Stimulated activated CD4-positive, alpha-beta T cell treated with anti-CD3 and anti-CD28 coated beads, Interleukin-15, amount 100 ng/mL, for 24 hours (primary cell): Measurements from ENCODE around the gene ZSCAN5C.
"Not testable (repeated sequence)": the region's sequence is repeated elsewhere in the genome, so short reads cannot be mapped to it uniquely, and the experiment has no call there.

Source experiments
- DNase-seq: peaks from one replicate; pipeline ENCODE4 v3.0.0-alpha.2; 2020

ZSCAN5C gene, protein sequence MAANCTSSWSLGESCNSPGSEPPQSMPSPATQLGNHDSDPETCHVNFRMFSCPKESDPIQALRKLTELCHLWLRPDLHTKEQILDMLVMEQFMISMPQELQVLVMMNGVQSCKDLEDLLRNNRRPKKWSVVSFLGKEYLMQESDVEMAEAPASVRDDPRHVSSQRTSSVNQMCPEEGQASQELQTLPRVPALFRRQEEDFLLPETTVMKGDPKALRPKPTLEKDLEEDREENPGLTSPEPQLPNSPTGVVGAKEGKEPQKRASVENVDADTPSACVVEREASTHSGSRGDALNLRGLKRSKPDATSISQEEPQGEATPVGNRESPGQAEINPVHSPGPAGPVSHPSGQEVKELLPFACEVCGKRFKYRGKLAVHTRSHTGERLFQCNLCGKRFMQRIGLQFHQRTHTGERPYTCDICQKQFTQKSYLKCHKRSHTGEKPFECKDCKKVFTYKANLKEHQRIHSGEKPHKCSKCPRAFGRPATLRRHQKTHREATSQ

DNA sequence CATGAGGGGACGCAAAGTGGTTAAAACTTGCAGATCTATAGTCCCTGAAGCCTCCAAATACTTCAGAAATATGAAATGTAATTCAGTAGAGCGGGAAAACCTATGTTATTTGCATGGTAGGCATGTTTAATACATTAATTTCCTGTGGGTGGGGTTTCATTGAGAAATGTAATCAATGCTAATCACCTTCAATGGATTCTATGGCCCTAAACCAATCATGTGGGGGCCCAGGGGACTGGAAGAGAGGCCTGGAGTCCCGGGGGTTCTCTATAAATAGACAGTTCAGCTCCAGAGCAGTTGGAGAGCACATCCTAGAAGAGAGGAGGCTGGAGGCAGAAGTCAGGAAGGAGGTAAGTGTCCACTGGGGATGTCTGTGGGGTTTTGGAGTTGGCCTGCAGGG is at the start of gene ZSCAN5C:
ZSCAN5C (plus strand) TSS at position 301 of the 400 bp plus-strand sequence. CDS start 3,641 bp downstream, outside the sequence.
- DNase-seq = no peak

DNA sequence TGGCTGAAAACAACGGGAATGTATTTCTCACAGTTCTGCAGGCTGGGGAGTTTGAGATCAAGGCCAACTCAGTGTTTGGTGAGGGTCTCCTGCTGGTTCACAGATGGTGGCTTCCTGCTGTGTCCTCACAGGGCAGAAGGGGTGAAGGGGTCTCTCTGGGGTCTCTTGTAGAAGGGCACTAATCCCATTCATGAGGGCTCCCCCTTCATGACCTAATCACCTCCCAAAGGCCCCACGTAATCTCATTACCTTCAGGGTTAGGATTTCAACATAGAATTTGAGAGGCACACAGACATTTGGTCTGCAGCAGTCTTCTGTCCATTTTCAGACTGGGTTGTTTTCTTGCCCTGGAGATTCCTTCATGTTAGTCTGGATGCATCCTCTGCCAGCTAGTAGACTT is 49.4 kb upstream of the ZSCAN5C start:
- no peak for DNase-seq

DNA sequence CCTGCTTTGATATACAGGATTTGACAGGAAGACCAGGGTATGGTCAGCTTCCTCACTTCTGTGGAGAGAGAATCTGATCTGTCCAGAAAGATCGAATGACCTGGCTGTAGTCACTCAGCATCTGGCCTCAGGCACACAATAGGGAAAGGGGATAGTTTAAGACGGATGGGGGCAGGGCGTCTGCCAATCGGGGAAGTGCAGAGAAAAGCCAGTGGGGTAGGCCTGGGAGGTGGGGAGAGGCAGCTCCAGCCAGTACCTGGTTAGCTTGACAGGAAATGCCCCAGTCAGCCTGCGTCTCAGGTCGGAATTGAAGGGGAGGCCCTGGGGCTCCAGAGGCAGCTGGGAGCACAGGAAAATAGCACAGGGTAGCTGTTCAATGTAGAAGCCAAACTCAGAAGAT is 48.6 kb upstream of the ZSCAN5C start:
- DNase-seq = no peak

DNA sequence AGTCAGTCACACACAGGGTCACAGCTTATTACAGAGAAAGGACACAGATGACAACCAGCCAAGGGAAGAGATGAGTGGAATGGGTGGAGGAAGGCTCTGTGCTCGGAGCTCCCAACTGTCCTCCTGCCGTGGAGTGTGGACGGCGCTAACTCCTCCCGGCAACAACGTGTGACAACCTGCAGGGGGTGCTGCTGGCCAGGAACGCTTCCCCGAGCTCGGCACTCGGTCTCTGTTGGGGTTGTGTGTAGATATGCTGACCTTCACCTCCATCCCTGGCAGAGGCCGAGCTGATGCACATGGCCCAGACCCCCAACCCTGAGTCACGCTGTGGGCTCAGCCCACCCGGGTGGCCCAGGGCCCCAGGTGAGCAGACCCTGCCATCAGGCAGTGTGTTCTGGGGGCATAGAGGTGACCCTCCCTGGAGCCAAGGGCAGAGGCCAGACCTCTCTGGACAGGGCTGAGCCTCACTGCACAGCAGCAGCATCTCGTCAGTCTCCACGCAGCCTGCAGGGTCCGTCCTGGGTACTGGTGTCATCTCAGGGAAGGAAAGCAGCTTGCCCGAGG is 46.9 kb upstream of the ZSCAN5C start:
- DNase-seq = peak; percentile 16

DNA sequence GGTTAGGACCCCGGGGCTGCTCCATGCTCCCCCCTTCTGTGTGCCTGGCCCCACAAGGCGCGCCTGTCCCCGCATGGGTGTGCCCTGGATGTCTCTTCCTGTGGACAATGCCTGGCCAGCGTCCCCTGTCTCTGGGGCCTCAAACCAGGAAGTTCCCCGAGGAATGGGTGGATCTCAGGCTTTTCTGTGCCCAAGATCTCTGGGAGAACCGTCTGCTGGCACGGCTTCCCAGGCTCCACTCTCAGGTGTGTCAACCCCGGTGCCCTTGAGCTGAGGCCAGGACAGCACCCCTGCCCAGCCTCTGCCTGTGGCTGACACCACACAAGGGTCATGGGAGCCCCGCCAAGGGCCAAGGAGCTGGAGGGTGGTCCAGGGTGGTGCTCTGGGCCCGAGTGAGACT is 45.3 kb upstream of the ZSCAN5C start:
- no peak for DNase-seq

DNA sequence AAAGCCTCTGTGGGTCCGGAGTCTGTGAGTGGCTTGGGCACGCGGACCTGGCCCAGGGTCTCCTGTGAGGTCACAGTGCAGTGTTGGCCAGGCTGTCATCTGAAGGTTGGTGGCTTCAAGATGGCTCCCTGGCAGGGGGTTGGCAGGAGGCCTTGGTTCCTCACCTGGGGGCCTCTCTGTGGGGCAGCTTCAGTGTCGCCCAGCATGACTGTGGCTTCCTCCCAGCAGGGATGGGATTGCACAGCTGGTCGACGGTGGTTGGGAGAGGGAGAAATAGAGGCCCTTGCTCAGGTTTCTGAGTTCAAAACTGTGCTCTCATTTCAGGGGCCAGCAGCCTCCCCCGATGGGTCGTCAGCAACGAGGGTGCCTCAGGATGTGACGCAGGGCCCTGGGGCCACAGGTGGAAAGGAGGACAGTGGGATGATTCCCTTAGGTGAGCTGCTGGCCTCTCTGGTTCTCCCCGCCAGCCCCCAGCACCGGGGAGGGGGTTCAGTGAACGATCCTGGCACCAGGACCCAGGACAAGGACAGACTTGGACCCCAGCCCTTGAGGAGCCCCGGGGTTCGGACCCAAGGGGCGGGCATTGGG is 43.8 kb upstream of the ZSCAN5C start:
- DNase-seq = no peak

DNA sequence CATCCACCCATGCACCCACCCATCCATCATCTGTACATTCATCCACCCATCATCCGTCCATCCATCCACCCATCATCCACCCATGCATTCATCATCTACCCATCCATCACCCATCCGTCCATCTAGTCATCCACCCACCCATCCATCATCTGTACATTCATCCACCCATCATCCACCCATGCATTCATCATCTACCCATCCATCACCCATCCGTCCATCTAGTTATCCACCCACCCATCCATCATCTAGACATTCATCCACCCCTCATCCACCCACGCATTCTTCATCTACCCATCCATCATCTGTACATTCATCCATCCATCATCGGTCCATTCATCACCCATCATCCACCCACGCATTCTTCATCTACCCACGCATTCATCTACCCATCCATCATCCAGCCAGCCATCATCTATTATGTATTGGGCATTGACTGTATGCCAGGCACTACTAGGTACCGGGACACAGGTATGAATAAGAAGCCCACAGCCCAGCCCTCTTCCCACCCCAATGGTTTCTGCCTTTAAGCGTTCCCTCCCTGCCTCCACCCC is 43.0 kb upstream of the ZSCAN5C start:
- no peak for DNase-seq

DNA sequence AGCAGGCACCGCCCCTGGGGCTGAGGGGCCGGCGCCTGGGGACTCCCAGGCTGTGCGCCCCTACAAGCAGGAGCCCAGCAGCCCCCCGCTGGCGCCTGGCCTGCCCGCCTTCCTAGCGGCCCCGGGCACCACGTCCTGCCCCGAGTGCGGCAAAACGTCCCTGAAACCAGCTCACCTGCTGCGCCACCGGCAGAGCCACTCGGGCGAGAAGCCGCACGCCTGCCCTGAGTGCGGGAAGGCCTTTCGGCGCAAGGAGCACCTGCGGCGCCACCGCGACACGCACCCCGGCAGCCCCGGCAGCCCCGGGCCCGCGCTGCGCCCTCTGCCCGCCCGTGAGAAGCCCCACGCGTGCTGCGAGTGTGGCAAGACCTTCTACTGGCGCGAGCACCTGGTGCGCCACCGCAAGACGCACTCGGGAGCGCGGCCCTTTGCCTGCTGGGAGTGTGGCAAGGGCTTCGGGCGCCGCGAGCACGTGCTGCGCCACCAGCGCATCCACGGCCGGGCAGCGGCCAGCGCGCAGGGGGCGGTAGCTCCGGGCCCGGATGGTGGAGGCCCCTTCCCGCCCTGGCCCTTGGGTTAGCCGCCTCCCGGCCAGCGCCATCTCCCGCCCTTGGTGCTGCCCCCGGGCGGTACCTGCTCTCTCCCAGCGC is 42.3 kb upstream of the ZSCAN5C start:
- DNase-seq = no peak

DNA sequence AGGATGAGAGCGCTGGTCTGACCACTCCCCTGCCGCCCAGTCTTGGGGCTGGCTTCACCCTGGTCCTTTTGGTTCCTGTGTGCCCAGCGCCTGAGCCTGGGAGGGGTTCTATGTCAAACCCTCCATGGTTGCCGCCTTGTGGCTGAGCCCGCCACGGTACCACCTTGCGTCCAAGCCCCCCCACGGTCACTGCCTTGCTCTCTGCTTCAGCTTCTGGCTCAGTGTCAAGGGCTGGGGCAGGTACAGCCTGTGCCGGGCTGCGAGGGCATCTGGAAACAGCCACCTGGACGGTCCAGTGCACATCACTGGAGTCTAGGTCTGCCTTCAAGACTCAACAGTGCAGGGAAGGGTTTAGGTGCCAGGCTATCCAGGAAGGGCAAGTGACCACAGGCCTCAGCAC is 40.5 kb upstream of the ZSCAN5C start:
- DNase-seq = no peak

DNA sequence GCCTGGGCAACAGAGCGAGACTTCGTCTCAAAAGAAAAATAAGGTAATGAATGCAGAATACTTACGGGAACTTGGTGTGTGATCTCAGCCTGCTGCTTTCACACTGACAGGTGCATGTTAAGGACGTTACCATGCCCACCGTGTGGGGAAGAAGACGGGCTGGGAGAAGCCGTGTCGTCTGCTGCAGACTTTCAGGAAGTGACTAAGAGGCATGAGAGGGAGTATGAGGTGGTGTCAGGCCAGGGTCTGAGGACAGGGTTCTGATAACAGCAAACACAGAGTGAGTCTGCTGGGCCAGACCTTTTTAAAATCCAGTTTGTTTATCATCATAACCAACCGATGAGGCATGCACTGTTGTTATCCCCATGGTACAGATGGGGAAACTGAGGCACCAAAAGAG is 39.8 kb upstream of the ZSCAN5C start:
- peak; percentile 37 for DNase-seq

DNA sequence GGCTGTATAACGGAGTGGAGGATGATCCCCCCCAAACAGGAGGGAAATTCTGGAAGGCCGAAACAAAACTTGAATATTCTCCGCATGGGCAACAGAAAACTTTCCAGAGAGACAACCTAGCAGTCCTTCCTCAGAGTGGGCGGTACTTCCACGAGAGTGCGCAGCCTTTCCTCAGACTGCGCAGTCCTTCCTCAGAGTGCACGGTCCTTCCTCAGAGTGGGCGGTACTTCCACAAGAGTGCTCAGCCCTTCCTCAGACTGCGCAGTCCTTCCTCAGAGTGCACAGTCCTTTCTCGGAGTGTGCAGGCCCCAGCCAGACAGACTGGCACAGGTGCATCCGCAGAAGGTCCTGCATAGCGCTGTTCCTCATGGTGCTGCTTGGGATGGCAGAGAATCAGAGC is 39.0 kb upstream of the ZSCAN5C start:
- no peak for DNase-seq

DNA sequence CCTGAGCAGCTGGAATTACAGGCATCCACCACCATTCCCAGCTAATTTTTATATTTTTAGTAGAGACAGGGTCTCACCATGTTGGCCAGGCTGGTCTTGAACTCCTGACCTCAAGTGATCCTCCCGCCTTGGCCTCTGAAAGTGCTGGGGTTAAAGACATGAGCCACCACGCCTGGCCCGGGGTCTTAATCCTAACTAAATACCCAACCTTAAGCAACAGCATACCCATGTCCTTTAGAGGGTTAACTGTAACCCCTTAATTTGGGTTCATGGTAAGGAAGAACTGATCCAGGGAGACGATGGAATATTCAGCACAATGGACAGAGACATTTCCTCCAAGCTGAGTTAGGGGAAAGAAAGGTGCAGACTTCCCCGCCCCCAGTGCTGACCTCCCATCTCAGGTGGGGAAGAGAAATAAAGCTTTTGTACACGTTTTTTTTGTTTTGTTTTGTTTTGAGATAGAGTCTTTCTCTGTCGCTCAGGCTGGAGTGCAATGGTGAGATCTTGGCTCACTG is 35.0 kb upstream of the ZSCAN5C start:
- DNase-seq = no peak

DNA sequence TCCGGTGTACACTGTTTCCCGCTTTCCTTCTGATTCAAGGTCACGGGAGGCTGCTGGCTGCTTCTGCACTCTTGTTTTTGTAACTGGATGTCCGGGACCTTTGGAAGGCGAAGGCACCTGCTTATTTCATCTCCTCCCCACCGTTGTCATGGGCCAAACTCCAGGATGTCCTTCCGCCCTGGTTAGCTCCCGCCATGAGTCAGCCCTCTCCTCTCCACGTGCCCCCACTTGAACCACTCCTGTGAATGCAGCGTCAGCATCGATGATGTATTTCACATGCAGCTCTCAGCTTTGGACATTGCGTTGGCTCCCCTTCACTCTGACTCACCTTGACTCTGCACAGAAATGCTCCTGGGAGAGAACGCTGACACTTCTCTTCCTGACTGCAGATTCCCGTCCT is 31.8 kb upstream of the ZSCAN5C start:
- no peak for DNase-seq

DNA sequence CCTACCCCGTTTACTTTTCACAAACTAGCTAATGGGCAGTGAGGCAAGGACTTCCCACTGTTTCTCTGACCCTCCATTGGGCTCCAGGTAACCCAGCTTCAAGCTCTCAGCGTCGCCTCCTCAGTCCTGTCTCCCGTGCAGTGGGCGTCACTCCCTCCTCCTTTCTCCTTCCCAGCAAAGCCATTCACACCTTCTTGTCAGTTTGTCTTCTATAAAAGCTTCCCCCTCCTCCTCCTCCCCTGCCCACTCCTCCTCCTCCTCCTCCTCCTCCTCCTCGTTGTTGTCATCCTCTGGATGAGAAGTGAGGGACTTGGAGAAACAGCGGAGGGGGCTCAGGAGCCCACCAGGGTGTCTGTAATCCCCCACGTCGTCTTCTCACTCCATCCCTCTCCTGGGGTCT is 28.0 kb upstream of the ZSCAN5C start:
- no peak for DNase-seq

DNA sequence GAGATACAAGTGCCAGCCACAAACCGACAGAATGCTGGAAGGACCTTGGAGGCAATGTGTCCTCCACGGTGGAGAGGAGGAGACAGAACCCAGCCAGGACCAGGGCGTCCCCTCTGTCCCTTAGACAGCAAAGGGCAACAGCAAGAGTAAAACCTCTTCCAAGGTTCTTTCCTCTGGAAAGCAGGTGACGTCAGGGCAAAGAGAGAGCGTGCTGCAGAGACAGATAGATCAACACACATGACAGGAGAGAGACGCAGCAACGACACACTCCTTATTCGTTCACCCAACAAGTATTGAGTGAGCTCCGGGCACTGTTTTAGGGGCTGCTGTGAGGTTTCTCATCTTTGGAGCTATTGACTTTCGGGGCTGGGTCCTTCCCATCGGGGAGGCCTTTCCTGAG is 27.5 kb upstream of the ZSCAN5C start:
- DNase-seq = no peak

DNA sequence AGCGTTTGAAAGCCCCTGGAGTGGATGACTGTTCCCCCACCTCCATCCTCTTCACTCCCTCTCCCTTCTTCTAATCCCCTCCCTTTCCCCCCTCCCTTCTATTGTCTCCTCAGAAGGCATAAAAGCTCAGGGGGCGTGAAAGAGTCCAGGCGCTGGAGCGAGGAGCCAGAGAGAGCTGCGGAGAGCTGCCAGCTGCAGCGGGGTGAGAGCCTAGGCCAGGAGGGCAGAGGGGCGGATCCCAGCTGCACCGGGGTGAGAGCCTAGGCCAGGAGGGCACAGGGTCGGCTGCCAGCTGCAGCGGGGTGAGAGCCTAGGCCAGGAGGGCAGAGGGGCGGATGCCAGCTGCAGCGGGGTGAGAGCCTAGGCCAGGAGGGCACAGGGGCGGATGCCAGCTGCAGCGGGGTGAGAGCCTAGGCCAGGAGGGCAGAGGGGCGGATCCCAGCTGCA is 26.2 kb upstream of the ZSCAN5C start, which contains the start of gene GALP:
GALP (plus strand) TSS at position 148 of the 447 bp plus-strand sequence. CDS start 1,101 bp downstream, outside the sequence.
- DNase-seq = not testable (repeated sequence)

DNA sequence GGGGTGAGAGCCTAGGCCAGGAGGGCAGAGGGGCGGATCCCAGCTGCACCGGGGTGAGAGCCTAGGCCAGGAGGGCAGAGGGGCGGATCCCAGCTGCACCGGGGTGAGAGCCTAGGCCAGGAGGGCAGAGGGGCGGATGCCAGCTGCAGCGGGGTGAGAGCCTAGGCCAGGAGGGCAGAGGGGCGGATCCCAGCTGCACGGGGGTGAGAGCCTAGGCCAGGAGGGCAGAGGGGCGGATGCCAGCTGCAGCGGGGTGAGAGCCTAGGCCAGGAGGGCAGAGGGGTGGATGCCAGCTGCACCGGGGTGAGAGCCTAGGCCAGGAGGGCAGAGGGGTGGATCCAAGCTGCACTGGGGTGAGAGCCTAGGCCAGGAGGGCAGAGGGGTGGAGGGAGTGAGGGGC is 25.8 kb upstream of the ZSCAN5C start:
- not testable (repeated sequence) for DNase-seq

DNA sequence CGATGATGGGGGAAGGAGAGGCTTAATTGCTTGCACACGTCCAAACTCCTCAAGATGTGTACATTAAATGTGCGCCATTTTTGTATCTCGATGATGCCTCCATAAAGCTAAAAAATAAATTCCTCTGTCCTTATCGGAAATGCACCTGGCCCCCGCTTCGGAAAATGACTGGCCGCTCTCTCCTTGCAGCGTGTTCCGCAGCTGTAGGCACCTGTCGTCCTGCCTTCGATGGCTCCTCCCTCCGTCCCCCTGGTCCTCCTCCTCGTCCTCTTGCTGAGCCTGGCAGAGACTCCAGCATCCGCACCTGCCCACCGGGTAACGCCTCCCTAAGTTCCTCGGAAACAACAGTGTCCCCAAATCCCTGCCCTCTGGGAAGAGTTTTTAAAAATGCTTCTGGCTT is 25.2 kb upstream of the ZSCAN5C start:
- DNase-seq = no peak

DNA sequence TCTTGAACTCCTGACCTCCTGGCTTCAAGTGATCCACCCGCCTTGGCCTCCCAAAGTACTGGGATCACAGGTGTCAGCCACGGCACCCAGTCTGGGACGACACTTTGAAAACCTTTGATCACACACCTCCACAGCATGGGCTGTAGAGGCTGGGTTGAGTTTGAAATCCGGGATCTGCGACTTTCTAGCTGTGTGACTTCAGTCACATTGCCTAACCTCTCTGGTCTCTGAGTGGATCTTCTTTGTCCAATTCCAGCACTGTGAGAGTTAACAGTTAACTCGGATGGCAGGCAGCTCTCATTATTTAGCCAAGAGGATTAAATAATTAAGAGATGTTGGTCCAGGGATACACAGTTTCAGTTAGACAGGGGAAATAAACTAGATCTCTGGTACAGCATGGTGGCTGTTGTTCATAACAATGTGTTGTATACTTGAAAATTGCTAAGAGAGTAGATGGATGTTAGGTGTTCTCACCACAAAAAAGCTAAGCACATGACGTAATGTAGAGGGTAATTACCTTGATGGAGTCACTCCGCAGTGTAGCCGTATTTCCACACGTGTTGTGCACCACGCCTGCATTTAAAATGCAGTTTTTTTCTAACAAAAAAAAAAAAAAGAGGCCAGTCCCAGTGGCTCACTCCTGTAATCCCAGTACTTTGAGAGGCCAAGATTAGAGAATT is 24.4 kb upstream of the ZSCAN5C start:
- DNase-seq = no peak

DNA sequence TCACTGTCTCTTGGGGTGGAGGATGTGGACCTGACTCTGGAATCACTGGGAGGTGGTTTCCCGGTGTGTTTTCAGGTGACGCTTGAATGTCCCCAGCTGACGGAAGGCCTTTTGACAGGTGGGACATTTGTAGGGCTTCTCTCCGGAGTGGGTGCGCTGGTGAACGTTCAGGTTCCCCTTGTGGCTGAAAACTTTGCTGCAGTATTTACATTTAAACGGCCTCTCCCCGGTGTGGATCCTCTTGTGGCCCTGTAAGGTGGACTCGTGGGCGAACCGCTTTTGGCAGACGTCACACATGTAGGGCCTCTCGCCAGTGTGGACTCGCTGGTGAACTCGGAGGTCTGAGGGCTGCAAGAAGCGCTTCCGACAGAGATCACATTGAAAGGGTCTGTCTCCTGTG is 12.3 kb upstream of the ZSCAN5C start:
- DNase-seq = no peak

DNA sequence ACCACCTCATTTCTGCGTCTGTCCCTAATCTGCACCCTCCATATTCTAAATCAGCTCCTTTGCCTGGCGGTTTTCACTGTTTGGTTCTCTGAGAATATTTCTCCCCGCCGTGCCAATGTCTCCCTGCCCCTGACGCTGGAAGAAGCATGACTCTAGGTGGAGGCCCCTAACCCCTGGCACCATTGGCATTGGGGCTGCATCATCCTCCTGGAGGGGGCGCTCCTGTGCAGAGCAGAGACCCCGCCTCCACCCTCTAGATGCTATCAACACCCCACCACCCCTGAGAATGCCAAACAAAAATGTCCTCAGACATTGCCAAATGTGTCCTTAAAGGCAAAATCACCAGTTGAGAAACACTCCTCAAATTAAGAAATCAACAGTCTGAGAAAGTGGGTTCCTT is 11.0 kb upstream of the ZSCAN5C start:
- DNase-seq = no peak

DNA sequence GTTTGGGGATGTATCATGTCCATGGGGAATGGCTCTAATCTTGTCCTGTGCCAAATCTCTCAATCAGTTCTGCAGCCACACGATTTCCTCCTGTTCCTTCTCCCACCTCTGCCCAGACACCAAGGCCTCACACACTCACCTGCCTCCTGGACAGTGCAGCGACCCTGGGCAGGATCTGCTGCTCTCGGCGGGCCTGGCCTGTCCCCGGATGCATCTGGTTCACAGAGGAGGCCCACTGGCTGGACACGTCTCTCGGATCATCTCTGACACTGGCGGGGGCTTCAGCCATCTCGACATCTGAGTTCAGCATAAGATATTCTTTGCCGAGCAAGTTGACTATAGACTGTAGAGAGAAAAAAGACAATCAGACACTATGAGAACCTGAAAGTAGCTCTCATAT is 10.4 kb upstream of the ZSCAN5C start:
- DNase-seq = no peak
